ENCODE measurements around the gene SPIN1.
A peak's percentile ranks its signal among the peaks of the same experiment; 100 is the strongest.
"Not testable (repeated sequence)": the region's sequence is repeated elsewhere in the genome, so short reads cannot be mapped to it uniquely, and the experiment has no call there.

Gene SPIN1

DNA sequence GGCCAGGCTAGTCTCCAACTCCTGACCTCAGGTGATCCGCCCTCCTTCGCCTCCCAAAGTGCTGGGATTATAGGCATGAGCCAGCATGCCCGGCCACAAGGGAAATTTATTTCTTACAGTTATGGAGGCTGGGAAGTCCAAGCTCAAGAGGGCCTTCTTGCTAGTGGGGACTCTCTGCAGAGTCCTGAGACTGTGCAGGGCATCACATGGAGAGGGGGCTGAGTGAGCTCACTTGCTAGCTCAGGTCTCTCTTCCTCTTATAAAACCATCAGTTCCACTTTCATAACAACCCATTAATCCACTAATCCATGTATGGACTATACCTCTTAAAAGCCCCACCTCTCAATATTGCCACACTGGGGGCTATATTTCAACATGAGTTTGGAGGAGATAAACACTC lies 5.1 kb upstream of the SPIN1 start:
- DNase-seq = peak; percentile 19
- H3K27me3 ChIP-seq (ENCODE audit: insufficient read depth, low read depth, severe bottlenecking) = no peaks in the 10 kb centered on the region

DNA sequence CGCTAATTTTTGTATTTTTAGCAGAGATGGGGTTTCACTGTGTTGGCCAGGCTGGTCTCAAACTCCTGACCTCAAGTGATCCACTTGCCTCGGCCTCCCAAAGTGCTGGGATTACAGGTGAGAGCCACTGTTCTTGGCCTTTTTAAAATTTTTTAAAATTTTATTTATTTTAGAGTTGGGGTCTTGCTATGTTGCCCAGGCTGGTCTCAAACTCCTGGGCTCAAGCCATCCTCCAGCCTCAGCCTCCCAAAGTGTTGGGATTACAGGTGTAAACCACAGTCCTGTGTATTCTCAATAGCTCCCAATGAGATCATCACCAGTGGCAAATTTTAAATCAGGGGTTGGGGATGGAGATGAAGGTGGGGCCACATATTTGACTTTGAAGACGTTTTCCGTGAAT lies 2.1 kb upstream of the SPIN1 start:
- H3K27me3 ChIP-seq (ENCODE audit: insufficient read depth, low read depth, severe bottlenecking); H3K36me3 ChIP-seq; H3K4me3 ChIP-seq (ENCODE audit: low read depth, low read length); DNase-seq; H3K9me3 ChIP-seq (ENCODE audit: severe bottlenecking); H3K27ac ChIP-seq: not testable (repeated sequence)

More for the DNA sequence above, 5.1 kb upstream of the SPIN1 start:
- no peak overlapping the region for H3K4me3 ChIP-seq (ENCODE audit: low read depth, low read length)
- no peak overlapping the region for H3K27ac ChIP-seq
- TF ChIP-seq, protein P1, sequence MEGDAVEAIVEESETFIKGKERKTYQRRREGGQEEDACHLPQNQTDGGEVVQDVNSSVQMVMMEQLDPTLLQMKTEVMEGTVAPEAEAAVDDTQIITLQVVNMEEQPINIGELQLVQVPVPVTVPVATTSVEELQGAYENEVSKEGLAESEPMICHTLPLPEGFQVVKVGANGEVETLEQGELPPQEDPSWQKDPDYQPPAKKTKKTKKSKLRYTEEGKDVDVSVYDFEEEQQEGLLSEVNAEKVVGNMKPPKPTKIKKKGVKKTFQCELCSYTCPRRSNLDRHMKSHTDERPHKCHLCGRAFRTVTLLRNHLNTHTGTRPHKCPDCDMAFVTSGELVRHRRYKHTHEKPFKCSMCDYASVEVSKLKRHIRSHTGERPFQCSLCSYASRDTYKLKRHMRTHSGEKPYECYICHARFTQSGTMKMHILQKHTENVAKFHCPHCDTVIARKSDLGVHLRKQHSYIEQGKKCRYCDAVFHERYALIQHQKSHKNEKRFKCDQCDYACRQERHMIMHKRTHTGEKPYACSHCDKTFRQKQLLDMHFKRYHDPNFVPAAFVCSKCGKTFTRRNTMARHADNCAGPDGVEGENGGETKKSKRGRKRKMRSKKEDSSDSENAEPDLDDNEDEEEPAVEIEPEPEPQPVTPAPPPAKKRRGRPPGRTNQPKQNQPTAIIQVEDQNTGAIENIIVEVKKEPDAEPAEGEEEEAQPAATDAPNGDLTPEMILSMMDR (IDR thresholded peaks at IDR 0.05; ENCODE audit: low read depth, low read length) = no peak
- H3K36me3 ChIP-seq = no peaks in the 10 kb centered on the region
- peaks cover 2% of the 10 kb centered on the region for H3K9me3 ChIP-seq (ENCODE audit: severe bottlenecking)

DNA sequence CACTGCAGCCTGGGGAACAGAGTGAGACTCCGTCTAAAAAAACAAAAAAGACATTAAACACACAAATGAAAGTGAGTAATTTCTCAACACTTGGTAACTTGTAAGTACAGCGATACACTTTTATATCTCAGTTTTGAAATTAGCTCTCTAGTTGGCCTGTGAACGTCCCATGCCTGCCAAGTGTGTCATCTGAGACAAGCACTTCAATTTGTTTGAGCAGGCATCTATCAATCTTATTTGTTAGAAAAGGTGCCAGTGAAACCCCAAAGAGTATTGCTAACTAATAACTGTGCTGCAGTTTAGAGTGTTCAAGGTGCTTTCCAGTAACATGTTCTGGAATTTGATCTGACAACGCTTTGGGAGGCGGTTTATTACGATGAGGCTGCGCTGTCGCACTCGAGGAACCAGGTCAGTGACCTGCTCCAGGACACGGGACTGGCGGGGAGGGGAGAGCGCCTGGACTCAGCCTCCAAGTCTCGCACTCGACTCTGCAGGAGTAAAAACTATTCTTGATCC lies 1.1 kb upstream of the SPIN1 start:
- Histone ChIP-seq H3K36me3 (peaks cover 11% of the 10 kb centered on the region), H3K27ac (peak overlapping the region; percentile 95), H3K27me3 (ENCODE audit: insufficient read depth, low read depth, severe bottlenecking) (no peaks in the 10 kb centered on the region), H3K9me3 (ENCODE audit: severe bottlenecking) (peaks cover 2% of the 10 kb centered on the region), H3K4me3 (ENCODE audit: low read depth, low read length) (peak overlapping the region; percentile 97)
- TF ChIP-seq, protein P1 (IDR thresholded peaks at IDR 0.05; ENCODE audit: low read depth, low read length) = no peak
- DNase-seq = peak; percentile 21

DNA sequence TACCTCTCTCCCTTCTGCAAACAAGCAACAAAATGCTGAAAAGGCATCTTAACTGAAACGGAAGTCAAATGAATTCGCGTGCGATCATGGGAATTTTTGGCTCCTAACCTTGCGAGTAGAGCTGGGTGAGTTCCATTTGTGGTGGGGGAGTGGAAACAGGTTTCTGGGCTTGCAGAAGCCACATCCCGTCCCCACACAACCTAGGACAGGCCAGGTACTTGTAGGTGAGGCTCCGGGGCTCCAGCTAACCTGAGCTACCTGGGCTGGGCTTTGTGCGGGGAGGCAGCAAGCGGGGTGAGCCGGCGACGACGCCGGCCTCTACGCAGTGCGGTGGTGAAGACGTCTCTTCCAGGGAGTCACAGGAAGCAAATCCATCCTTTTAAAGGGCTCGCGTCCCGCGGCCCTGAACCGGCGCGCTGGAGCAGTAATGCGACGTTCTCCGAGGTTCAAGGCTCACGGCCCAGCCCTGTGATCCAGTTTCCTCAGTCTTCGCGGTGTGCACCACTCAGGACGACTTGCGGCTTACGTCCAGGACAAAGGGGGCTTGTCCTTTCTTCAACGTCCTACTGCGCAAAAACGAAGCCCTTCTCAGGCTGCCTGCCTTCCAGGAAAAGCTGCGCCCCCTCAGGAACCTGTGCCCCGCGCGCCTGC lies 567 bp upstream of the SPIN1 start:
- Histone ChIP-seq H3K4me3 (ENCODE audit: low read depth, low read length) (peak overlapping the region; percentile 97), H3K36me3 (peaks cover 12% of the 10 kb centered on the region), H3K27ac (peak overlapping the region; percentile 95), H3K9me3 (ENCODE audit: severe bottlenecking) (no peaks in the 10 kb centered on the region), H3K27me3 (ENCODE audit: insufficient read depth, low read depth, severe bottlenecking) (no peaks in the 10 kb centered on the region)
- no peak for DNase-seq
- TF ChIP-seq, protein P1 (IDR thresholded peaks at IDR 0.05; ENCODE audit: low read depth, low read length) = no peak

DNA sequence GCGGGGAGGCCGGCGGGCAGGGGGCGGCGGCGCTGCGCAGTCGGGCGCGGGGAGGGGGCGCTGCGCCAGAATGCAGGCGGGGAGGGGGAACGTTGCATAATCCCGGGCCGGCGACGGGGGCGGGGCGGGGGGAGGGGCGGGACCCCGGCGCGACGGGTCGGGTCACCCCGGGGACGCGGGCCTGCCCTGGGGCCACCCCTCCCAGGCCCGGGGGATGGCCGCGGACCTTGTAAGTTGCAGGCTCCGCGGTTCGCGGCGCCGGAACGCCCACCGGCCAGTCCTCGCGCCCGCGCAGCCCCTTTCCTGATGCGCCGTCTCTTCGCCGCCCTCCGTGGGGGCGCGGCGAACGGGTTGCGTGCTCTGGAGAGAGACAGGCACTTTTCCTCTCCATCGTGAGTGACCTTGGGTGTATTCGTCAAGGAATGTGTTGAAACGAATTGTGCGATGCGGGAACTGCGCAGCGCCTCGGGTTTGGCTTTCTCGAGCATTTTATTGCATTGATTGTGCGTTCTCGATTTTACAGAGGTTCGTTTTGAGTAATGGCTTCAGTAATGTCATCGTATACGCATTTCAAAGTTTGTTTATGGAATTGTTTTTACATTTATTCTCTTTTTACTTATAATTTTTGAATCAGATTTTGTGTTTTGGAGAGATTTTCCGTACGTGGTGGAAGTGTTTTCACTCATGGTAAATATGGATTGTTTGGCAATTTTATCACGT lies 802 bp downstream of the SPIN1 start:
- Histone ChIP-seq H3K36me3 (peaks cover 15% of the 10 kb centered on the region), H3K9me3 (ENCODE audit: severe bottlenecking) (no peaks in the 10 kb centered on the region), H3K27ac (peak overlapping the region; percentile 95), H3K27me3 (ENCODE audit: insufficient read depth, low read depth, severe bottlenecking) (no peaks in the 10 kb centered on the region), H3K4me3 (ENCODE audit: low read depth, low read length) (peak overlapping the region; percentile 93)
- peak; percentile 80 for DNase-seq
- TF ChIP-seq, protein P1 (IDR thresholded peaks at IDR 0.05; ENCODE audit: low read depth, low read length) = no peak

DNA sequence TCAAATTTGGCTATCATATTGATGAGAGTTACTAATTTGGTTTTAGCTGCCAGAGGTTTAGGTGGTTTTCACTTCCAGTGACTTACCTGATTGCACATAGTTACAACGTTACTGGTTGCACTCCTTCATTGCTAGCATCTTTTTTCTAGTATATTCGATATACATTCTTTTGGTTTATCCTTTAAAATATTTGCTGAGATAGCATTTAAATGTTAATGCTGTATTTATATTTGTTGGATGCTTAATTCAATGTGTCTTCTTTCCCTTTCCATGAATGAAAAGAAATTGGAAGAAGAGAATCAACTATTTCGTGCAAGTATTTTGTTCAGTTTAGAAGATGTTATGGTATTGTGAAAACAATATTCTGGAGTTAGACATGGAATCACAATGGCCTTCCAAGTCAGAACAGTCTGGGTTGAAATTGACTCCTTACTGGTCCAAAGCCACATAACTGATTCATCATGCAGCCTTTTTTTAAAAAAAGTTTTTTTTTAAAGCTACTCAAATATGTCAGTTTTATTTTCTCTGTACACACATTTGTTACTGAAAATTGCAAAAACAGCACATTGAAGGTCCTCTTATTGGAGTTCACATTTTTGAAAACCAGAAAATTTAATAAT lies 2.2 kb downstream of the SPIN1 start:
- no peaks in the 10 kb centered on the region for H3K9me3 ChIP-seq (ENCODE audit: severe bottlenecking)
- peaks cover 18% of the 10 kb centered on the region for H3K36me3 ChIP-seq
- H3K27me3 ChIP-seq (ENCODE audit: insufficient read depth, low read depth, severe bottlenecking) = no peaks in the 10 kb centered on the region
- TF ChIP-seq, protein P1 (IDR thresholded peaks at IDR 0.05; ENCODE audit: low read depth, low read length) = no peak
- H3K4me3 ChIP-seq (ENCODE audit: low read depth, low read length) = no peak overlapping the region
- no peak overlapping the region for H3K27ac ChIP-seq
- no peak for DNase-seq
